Measurements from ENCODE around the gene TMEM225B. TPM values are rescaled to one million over a fixed set of nuclear protein-coding genes. Genes with fewer than 3 reads are reported as not detected.

Gene TMEM225B
- total RNA-seq, 2 experiments from 2014 or later, result 0.92 to 2.2 TPM

- no peak for TF ChIP-seq CTCF (IDR thresholded peaks at IDR 0.05)
Observed at GRCh38 chr7:99624484-99624883, 26.4 kb downstream of the TMEM225B start.

DNA sequence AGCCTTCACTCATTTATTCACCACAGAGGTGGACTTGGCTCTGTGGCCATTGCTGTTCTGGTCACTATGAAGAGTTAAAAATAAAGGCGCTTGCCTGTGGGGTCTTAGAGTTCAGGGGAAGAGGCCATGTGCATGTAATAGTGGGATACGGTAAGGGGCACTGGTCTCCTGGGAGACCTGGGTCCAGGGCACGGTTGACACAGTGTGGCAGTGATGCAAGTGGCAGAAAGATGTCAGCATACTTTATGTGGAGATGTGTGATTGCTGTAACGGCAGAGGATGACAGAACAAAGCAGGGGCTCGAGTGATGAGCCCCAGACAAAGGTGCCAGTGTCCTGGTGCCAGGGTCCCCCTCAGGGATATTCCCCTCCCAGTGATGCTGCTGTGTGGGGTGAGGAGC is 27.3 kb downstream of the TMEM225B start:
- DNase-seq (no peak), ATAC-seq (no peak)
- ChIA-PET POLR2A (interaction anchor here (1.0 to 2.5 kb wide), 9 partner anchors 8 to 391 kb away, joined by 3 to 19 read pairs (median 5); partner anchors contain the start of genes ARPC1B, ATP5MF, ZKSCAN1 and ZNF655), CTCF (interaction anchor here (1.5 to 3.5 kb wide), 2 partner anchors 9 to 296 kb away, joined by 3 to 12 read pairs; partner anchors contain the start of gene ZSCAN25)
- Mint-ChIP-seq H3K36me3 (ENCODE audit: low read depth) (peaks cover 90% of the 10 kb centered on the region), H3K27me3 (no peaks in the 10 kb centered on the region), H3K4me3 (peak overlapping the region; percentile 99), H3K27ac (peak overlapping the region; percentile 100), H3K9me3 (no peaks in the 10 kb centered on the region), H3K4me1 (ENCODE audit: low read depth) (peaks cover 83% of the 10 kb centered on the region)
- intact Hi-C loops (cut with micrococcal nuclease), result no loop called here
- no peak for TF ChIP-seq CTCF (IDR thresholded peaks at IDR 0.05)

More at GRCh38 chr7:99624484-99624883, 26.4 kb downstream of the TMEM225B start:
- CTCF ChIA-PET, result interaction anchor here (0.7 to 3.5 kb wide), 7 partner anchors 8 to 365 kb away, joined by 3 to 12 read pairs (median 3); partner anchors contain the start of gene ZSCAN25
- no peaks in the 10 kb centered on the region for H3K9me3 Mint-ChIP-seq
- ATAC-seq (peak; percentile 76), DNase-seq (peak; percentile 96)
- peaks cover 89% of the 10 kb centered on the region for H3K36me3 Mint-ChIP-seq (ENCODE audit: low read depth)
- H3K4me3 Mint-ChIP-seq, result peak overlapping the region; percentile 99
- peak overlapping the region; percentile 100 for H3K27ac Mint-ChIP-seq
- H3K4me1 Mint-ChIP-seq (ENCODE audit: low read depth), result peaks cover 81% of the 10 kb centered on the region
- intact Hi-C loops (cut with micrococcal nuclease), result no loop called here
- POLR2A ChIA-PET, result interaction anchor here (0.7 to 2.5 kb wide), 21 partner anchors 9 to 458 kb away, joined by 3 to 19 read pairs (median 4); partner anchors contain the start of genes ARPC1B, ATP5MF, FAM200A and TRIM4
- H3K27me3 Mint-ChIP-seq, result no peaks in the 10 kb centered on the region

DNA sequence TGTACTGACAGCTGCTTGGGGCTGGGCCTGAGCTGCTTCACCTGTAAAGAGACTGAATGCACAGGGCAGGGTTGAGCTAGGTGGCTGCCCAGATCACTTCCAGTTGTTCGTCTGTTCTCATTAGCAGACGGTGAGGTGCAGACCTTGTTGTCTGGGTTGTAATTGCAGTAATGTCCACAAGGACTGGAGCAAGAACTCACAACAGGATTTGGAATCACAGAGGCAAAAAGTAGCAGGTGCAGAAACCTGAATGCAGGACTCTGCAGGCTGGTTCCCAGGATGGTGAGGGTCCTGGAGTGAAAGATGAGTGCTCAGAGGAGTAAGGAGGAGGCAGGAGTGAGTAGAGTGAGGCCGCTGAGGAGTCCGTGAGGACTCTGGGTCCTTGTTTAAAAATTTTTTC is 27.9 kb downstream of the TMEM225B start:
- Mint-ChIP-seq H3K27ac (peak overlapping the region; percentile 100), H3K4me3 (peak overlapping the region; percentile 99), H3K9me3 (no peaks in the 10 kb centered on the region), H3K27me3 (no peaks in the 10 kb centered on the region), H3K4me1 (ENCODE audit: low read depth) (peaks cover 85% of the 10 kb centered on the region), H3K36me3 (ENCODE audit: low read depth) (peaks cover 91% of the 10 kb centered on the region)
- intact Hi-C loops (cut with micrococcal nuclease), result no loop called here
- ATAC-seq (no peak), DNase-seq (no peak)
- ChIA-PET POLR2A (interaction anchor here (2.5 kb wide), 1 partner anchor 67 kb away, joined by 19 read pairs; the partner anchor contains the start of gene ZNF655), CTCF (interaction anchor here (3.5 kb wide), 1 partner anchor 10 kb away, joined by 12 read pairs; the partner anchor contains the start of gene ZSCAN25)
- no peak for TF ChIP-seq CTCF (IDR thresholded peaks at IDR 0.05)

DNA sequence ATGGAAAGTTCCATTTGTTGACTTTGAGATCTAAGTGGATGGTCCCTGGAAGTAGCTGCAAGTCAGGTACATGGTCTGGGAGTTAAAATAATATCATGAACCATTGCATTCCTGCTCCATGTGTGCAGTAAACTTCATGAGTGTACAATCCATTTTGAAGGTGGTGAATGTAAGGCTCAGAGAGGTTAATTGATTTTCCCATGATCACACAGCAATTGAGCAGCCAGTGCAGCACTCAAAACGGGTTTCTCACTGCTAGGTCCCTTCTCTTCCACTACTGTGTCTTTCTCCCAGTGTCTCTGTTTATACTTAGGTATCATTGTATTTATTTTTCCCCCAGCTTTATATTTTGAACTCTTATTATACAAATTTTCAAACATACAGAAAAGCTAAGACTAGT is 28.6 kb downstream of the TMEM225B start:
- peak overlapping the region; percentile 99 for H3K4me3 Mint-ChIP-seq
- no peak for DNase-seq
- peaks cover 90% of the 10 kb centered on the region for H3K36me3 Mint-ChIP-seq (ENCODE audit: low read depth)
- ChIA-PET CTCF (interaction anchor here (3.5 kb wide), 1 partner anchor 10 kb away, joined by 12 read pairs; the partner anchor contains the start of gene ZSCAN25), POLR2A (interaction anchor here (0.8 kb wide), 1 partner anchor 162 kb away, joined by 3 read pairs; no protein-coding TSS in a partner anchor)
- ATAC-seq, result no peak
- no peaks in the 10 kb centered on the region for H3K27me3 Mint-ChIP-seq
- intact Hi-C loops (cut with micrococcal nuclease), result no loop called here
- peak overlapping the region; percentile 100 for H3K27ac Mint-ChIP-seq
- TF ChIP-seq CTCF (IDR thresholded peaks at IDR 0.05), result no peak
- peaks cover 85% of the 10 kb centered on the region for H3K4me1 Mint-ChIP-seq (ENCODE audit: low read depth)
- no peaks in the 10 kb centered on the region for H3K9me3 Mint-ChIP-seq

DNA sequence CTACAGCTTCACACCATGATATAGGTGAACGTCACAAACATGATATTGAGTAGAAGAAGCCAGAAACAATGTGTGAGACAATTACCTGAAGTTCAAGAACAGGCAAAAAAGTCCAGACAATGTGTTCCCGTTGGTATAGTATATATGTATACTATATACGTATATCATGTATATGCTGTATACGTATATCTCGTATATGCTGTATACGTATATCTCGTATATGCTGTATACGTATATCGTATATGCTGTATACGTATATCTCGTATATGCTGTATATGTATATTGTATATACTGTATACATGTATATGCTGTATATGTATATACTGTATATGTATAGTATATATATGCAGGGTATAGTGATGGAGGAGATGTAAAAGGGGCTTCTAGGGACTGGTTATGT is 29.4 kb downstream of the TMEM225B start:
- intact Hi-C loops (cut with micrococcal nuclease), result no loop called here
- Mint-ChIP-seq H3K36me3 (ENCODE audit: low read depth) (peaks cover 87% of the 10 kb centered on the region), H3K27me3 (no peaks in the 10 kb centered on the region), H3K27ac (peak overlapping the region; percentile 22), H3K4me3 (no peak overlapping the region), H3K9me3 (no peaks in the 10 kb centered on the region), H3K4me1 (ENCODE audit: low read depth) (peaks cover 85% of the 10 kb centered on the region)
- ATAC-seq, result no peak
- CTCF ChIA-PET, result interaction anchor here (3.5 kb wide), 1 partner anchor 11 kb away, joined by 12 read pairs; the partner anchor contains the start of gene ZSCAN25
- DNase-seq, result no peak
- TF ChIP-seq CTCF (IDR thresholded peaks at IDR 0.05), result no peak
- POLR2A ChIA-PET, result interaction anchor here (0.8 kb wide), 1 partner anchor 162 kb away, joined by 3 read pairs; no protein-coding TSS in a partner anchor

All from activated CD8-positive, alpha-beta T cell treated with anti-CD3 and anti-CD28 coated beads for 36 hours (primary cell).